ENCODE measurements around the gene DLGAP1. TPM values are rescaled to one million over a fixed set of nuclear protein-coding genes. Genes with fewer than 3 reads are reported as not detected.

DLGAP1 gene
- total and polyA plus RNA-seq, 2 of the 13 experiments (the other 11 are each of a cell fraction or from before 2014, with no cell fraction given): 0.01 TPM; not detected in 1

DNA sequence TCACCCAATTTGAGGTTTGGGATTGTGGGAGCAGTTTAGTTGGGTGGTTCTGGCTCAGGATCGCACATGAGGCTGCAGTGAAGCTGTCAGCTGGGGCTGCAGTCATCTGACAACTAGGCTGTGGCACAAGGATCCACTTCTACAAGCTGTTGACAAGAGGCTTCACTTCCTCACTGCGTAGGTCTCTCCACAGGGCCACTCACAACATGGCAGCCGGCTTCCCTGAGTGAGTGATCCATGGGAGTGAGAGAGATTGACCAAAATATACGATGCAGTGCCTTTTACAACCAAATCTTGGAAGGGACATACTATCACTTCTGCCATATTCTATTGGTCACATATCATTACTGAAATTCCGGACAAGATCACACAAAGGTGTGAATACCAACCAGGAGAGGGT lies 187.5 kb downstream of the DLGAP1 start (continued):
- no peak for TF ChIP-seq ZNF704 (CRISPR knock-in tag; IDR thresholded peaks at IDR 0.05; ENCODE audit: borderline replicate concordance)

GRCh38 chr18:4264347-4264791 lies 190.7 kb downstream of the DLGAP1 start:
- WGBS (ENCODE audit: low lambda C conversion rate): 8% methylated on average over 4 of the region's 4 CpGs
- in situ Hi-C loops (cut with HindIII; ENCODE audit: extremely low pct_ligation_motif_present, low pct_unique_long_range_greater_than_20kb): no loop called here
- POLR2A ChIA-PET: no interaction called here
- Histone ChIP-seq H3K9me3 (ENCODE audit: low read length) (no peaks in the 10 kb centered on the region), H3K79me2 (ENCODE audit: insufficient read depth, low read length) (no peaks in the 10 kb centered on the region), H4K20me1 (ENCODE audit: insufficient read depth, low read length) (no peaks in the 10 kb centered on the region), H3K4me2 (ENCODE audit: low read depth, low read length) (no peak overlapping the region), H3K4me1 (ENCODE audit: insufficient read depth, low read length) (no peaks in the 10 kb centered on the region; the same call in 1 of the 2 replicates), H2AFZ (ENCODE audit: low read length) (no peak overlapping the region), H3K4me3 (replicated peaks in 1 of 3; ENCODE audit: insufficient read depth in 1 of 3, low read depth in 2 of 3, low read length in 3 of 3) (no peak overlapping the region), H3K27ac (ENCODE audit: extremely low read length, insufficient read depth, low read length) (no peak overlapping the region), H3K36me3 (replicated peaks in 1 of 2; ENCODE audit: control insufficient read depth in 1 of 2, insufficient read depth in 2 of 2, low read length in 2 of 2) (no peaks in the 10 kb centered on the region), H3K9ac (ENCODE audit: insufficient read depth, low read depth, low read length) (no peak overlapping the region), H3K27me3 (ENCODE audit: control insufficient read depth in 1 of 2, insufficient read depth in 2 of 2, low read length in 2 of 2) (0 out of 5 replicates have a peak, but pooled peaks cover 0 to 2% of the 10 kb centered on the region in 2 experiments)
- FAIRE-seq (no peak), ATAC-seq (no peak), DNase-seq (ENCODE audit: low spot score) (no peak)
- CTCF ChIA-PET (ENCODE audit: low intra/inter-chr PET ratio, low total read pairs): no interaction called here
- no peak for TF ChIP-seq GABPA (IDR thresholded peaks at IDR 0.05; ENCODE audit: low read depth, low read length)
- peak; percentile 4; the same call in 1 of the 2 replicates for TF ChIP-seq GABPA (CRISPR knock-in tag; IDR thresholded peaks at IDR 0.05; ENCODE audit: low read depth)
- TF ChIP-seq WIZ (CRISPR knock-in tag; IDR thresholded peaks at IDR 0.05): no peak
- no peak for TF ChIP-seq ELF3 (CRISPR knock-in tag; IDR thresholded peaks at IDR 0.05)
- peak; percentile 51; the same call in 1 of the 2 replicates for TF ChIP-seq CEBPB (IDR thresholded peaks at IDR 0.05; ENCODE audit: borderline replicate concordance, low read depth, low read length)
- no peak for TF ChIP-seq NAIF1 (CRISPR knock-in tag; IDR thresholded peaks at IDR 0.05; ENCODE audit: borderline replicate concordance)
- no peak for TF ChIP-seq RNF2 (conservative IDR thresholded peaks at IDR 0.05; ENCODE audit: low read depth)
- TF ChIP-seq ZKSCAN8 (CRISPR knock-in tag; IDR thresholded peaks at IDR 0.05; ENCODE audit: borderline replicate concordance): no peak
- intact Hi-C loops (cut with micrococcal nuclease; ENCODE audit: unreplicated experiment): no loop called here
- BruUV-seq (replicated peaks): no TSS peak

Data from HepG2 (cell line).